Kidney (tissue), 14 donors: ENCODE results near the gene VEZF1. TPM values are rescaled to one million over a fixed set of nuclear protein-coding genes. Genes with fewer than 3 reads are reported as not detected.

Source experiments
- DNase-seq, 5 donors: peaks; one replicate each; pipeline ENCODE4 v3.0.0-alpha.2; 2013 to 2020
- FAIRE-seq: peaks from 2 replicates; lab custom pipeline; 2012; peaks lifted over from hg19 to GRCh38; lab: Jason Lieb, UNC
- H3K27ac ChIP-seq, 2 donors: one replicate each; pipeline ENCODE4 v1.7.0; 2013; ENCODE audit warnings: low read depth in 2 of 2, low read length in 2 of 2, inconsistent platforms in 1 of 2
- H3K27me3 ChIP-seq: one replicate; pipeline ENCODE4 v1.7.1; 2013; ENCODE audit warnings: low read length, inconsistent platforms; ENCODE audit not compliant: control insufficient read depth, insufficient read depth
- H3K36me3 ChIP-seq, 3 donors: one replicate each; pipeline versions ENCODE4 v1.7.0 to v1.7.1; 2013; ENCODE audit warnings: low read length in 3 of 3, control low read depth in 1 of 3, inconsistent platforms in 1 of 3; ENCODE audit not compliant: insufficient read depth in 3 of 3, control insufficient read depth in 2 of 3
- H3K4me1 ChIP-seq, 3 donors: one replicate each; pipeline versions ENCODE4 v1.7.0 to v1.7.1; 2013; ENCODE audit warnings: low read length in 3 of 3, inconsistent platforms in 1 of 3, low read depth in 1 of 3; ENCODE audit not compliant: control insufficient read depth in 2 of 3, insufficient read depth in 2 of 3
- H3K4me3 ChIP-seq, 3 donors: one replicate each; pipeline versions ENCODE4 v1.7.0 to v1.8.1; 2013; ENCODE audit warnings: low read length in 3 of 3, control low read depth in 1 of 3, inconsistent platforms in 1 of 3
- H3K9ac ChIP-seq, 3 donors: one replicate each; pipeline versions ENCODE4 v1.7.0 to v1.7.1; 2013; ENCODE audit warnings: low read length in 3 of 3, control low read depth in 1 of 3, inconsistent platforms in 1 of 3
- H3K9me3 ChIP-seq, 3 donors: one replicate each; pipeline versions ENCODE4 v1.7.0 to v1.7.1; 2013; ENCODE audit warnings: low read length in 3 of 3, control low read depth in 1 of 3, inconsistent platforms in 1 of 3; ENCODE audit not compliant: control insufficient read depth in 2 of 3, insufficient read depth in 1 of 3
- CTCF ChIP-seq: IDR thresholded peaks from 3 replicates; pipeline ENCODE4 v1.5.1; 2012; ENCODE audit warnings: mild to moderate bottlenecking, moderate library complexity, borderline replicate concordance; ENCODE audit not compliant: insufficient read depth; ENCODE audit errors: extremely low read depth
- intact Hi-C: fragments of 100-400 bp; cut with DNase I; formaldehyde crosslinking; loops from one replicate; pipeline ENCODE4 v1.11.1; 2022
- polyA plus RNA-seq: library from polyadenylated mRNA; stranded (reverse); fragments of 350-450 nt; fragmentation: Illumina TruSeq; extraction: RNeasy Lipid Tissue Mini Kit (QIAGEN cat#74804); gene quantifications from one replicate; pipeline ENCODE4 v1.2.3, GENCODE V29; 2014; ENCODE audit warnings: low read depth, low replicate concordance; ENCODE audit not compliant: insufficient read depth
- total RNA-seq: library from RNA; stranded (reverse); fragmentation: NEBNext Ultra II Directional; extraction: Animal tissue kit (Norgen Biotek cat#: 25700); gene quantifications from one replicate; pipeline ENCODE4 v1.2.1, GENCODE V29; 2021
- donor health status: control.
- donor health status: control.
- donor health status: control.
- donor health status: control.
- donor health status: control.
- donor health status: DM: yes; HTN: yes; CAD: no.
- donor health status: Normal renal cell carcinoma (clear cell type).

The VEZF1 gene
- total and polyA plus RNA-seq, 2 donors from 2014 or later: 26.0 to 92.5 TPM

GRCh38 chr17:58010067-58010799 lies 22.2 kb upstream of the VEZF1 start:
- Histone ChIP-seq H3K4me3 (no peak overlapping the region), H3K36me3 (peaks cover 6 to 8% (median 6%) of the 10 kb centered on the region in 3 donors), H3K27me3 (no peaks in the 10 kb centered on the region), H3K9ac (no peak overlapping the region), H3K4me1 (peaks cover 3 to 14% (median 10%) of the 10 kb centered on the region in 3 donors), H3K27ac (no peak overlapping the region), H3K9me3 (no peaks in the 10 kb centered on the region)
- DNase-seq (no peak), FAIRE-seq (no peak)
- TF ChIP-seq CTCF: no peak
- intact Hi-C loops: no loop called here

- FAIRE-seq: no peak
- intact Hi-C loops: no loop called here
- H3K27ac ChIP-seq: peak overlapping the region; percentile 98 to 99
Observed at GRCh38 chr17:58007781-58008706, 20.0 kb upstream of the VEZF1 start.

More at GRCh38 chr17:58007781-58008706, 20.0 kb upstream of the VEZF1 start:
- Histone ChIP-seq H3K9ac (peak overlapping the region; percentile 70 to 97 (median 92)), H3K4me1 (peaks cover 7 to 26% (median 25%) of the 10 kb centered on the region in 3 donors), H3K4me3 (peak overlapping the region; percentile 83 to 100 (median 97)), H3K27me3 (no peaks in the 10 kb centered on the region), H3K9me3 (no peaks in the 10 kb centered on the region), H3K36me3 (peaks cover 12 to 30% (median 22%) of the 10 kb centered on the region in 3 donors)
- DNase-seq: peak in 1 of 5 donors; percentile 45
- no peak for TF ChIP-seq CTCF
